ENCODE results near the gene ECI2. TPM values are rescaled to one million over a fixed set of nuclear protein-coding genes. Genes with fewer than 3 reads are reported as not detected.
"Not testable (repeated sequence)": the region's sequence is repeated elsewhere in the genome, so short reads cannot be mapped to it uniquely, and the experiment has no call there.

The ECI2 gene
- polyA plus RNA-seq, 1 of the 3 experiments (the other 2 are of a cell fraction), result 45.1 TPM

- no peaks in the 10 kb centered on the region for H3K9me2 ChIP-seq
- WGBS (ENCODE audit: low lambda C conversion rate), result 88% methylated on average over 7 of the region's 7 CpGs
- no peaks in the 10 kb centered on the region for H3K79me2 ChIP-seq (ENCODE audit: insufficient read depth)
- no peak overlapping the region for H3K4me2 ChIP-seq
- H4K20me1 ChIP-seq (ENCODE audit: insufficient read depth), result no peaks in the 10 kb centered on the region
- TF ChIP-seq MEF2A (IDR thresholded peaks at IDR 0.05; ENCODE audit: borderline replicate concordance, low read depth) (no peak), FOSL2 (IDR thresholded peaks at IDR 0.05; ENCODE audit: borderline replicate concordance, low read depth) (no peak), RFX5 (IDR thresholded peaks at IDR 0.05; ENCODE audit: low read length) (no peak), TEAD4 (IDR thresholded peaks at IDR 0.05; ENCODE audit: borderline replicate concordance, insufficient read depth) (no peak), TAF1 (IDR thresholded peaks at IDR 0.05; ENCODE audit: borderline replicate concordance, low read depth, low read length) (no peak), SIN3A (IDR thresholded peaks at IDR 0.05; ENCODE audit: borderline replicate concordance, low read depth, low read length) (no peak), RAD21 (IDR thresholded peaks at IDR 0.05; ENCODE audit: low read length) (no peak), CHD2 (IDR thresholded peaks at IDR 0.05; ENCODE audit: low read length, partially characterized antibody) (no peak), JUND (IDR thresholded peaks at IDR 0.05) (no peak), RCOR1 (IDR thresholded peaks at IDR 0.05; ENCODE audit: low read length) (no peak), RXRA (IDR thresholded peaks at IDR 0.05; ENCODE audit: borderline replicate concordance, low read depth) (no peak), FOXM1 (IDR thresholded peaks at IDR 0.05; ENCODE audit: low read depth) (no peak), ZBTB33 (IDR thresholded peaks at IDR 0.05; ENCODE audit: borderline replicate concordance, low read depth) (no peak)
- no peaks in the 10 kb centered on the region for H3K4me1 ChIP-seq (ENCODE audit: control insufficient read depth in 1 of 2, insufficient read depth in 2 of 2, low read depth in 1 of 2, low read length in 1 of 2)
- H3K36me3 ChIP-seq (replicated peaks in 1 of 2; ENCODE audit: control insufficient read depth in 1 of 2, insufficient read depth in 2 of 2, low read length in 1 of 2), result no peaks in the 10 kb centered on the region
- no peak overlapping the region for H3K4me3 ChIP-seq (ENCODE audit: low read depth in 2 of 2, low read length in 1 of 2)
- H3K27ac ChIP-seq (ENCODE audit: low read depth in 2 of 2, low read length in 1 of 2), result no peak overlapping the region
- H3K9ac ChIP-seq, result no peak overlapping the region
- CTCF ChIA-PET, result no interaction called here
- POLR2A ChIA-PET, result no interaction called here
- H2AFZ ChIP-seq (ENCODE audit: low read depth), result no peak overlapping the region
- H3F3A ChIP-seq (replicated peaks; ENCODE audit: insufficient read depth), result no peaks in the 10 kb centered on the region
- no peaks in the 10 kb centered on the region for H3K27me3 ChIP-seq (ENCODE audit: insufficient read depth)
- H3K9me3 ChIP-seq, result no peaks in the 10 kb centered on the region
- no peak for DNase-seq
Observed at GRCh38 chr6:4091941-4092340, 43.4 kb downstream of the ECI2 start.

- H3K4me2 ChIP-seq; H3K27me3 ChIP-seq (ENCODE audit: insufficient read depth); H3K4me1 ChIP-seq (ENCODE audit: control insufficient read depth in 1 of 2, insufficient read depth in 2 of 2, low read depth in 1 of 2, low read length in 1 of 2); H4K20me1 ChIP-seq (ENCODE audit: insufficient read depth); POLR2A ChIA-PET; H3K9ac ChIP-seq; H3K4me3 ChIP-seq (ENCODE audit: low read depth in 2 of 2, low read length in 1 of 2); H3K27ac ChIP-seq (ENCODE audit: low read depth in 2 of 2, low read length in 1 of 2); H2AFZ ChIP-seq (ENCODE audit: low read depth); H3K36me3 ChIP-seq (replicated peaks in 1 of 2; ENCODE audit: control insufficient read depth in 1 of 2, insufficient read depth in 2 of 2, low read length in 1 of 2); CTCF ChIA-PET; H3F3A ChIP-seq (replicated peaks; ENCODE audit: insufficient read depth); H3K9me3 ChIP-seq; H3K79me2 ChIP-seq (ENCODE audit: insufficient read depth); H3K9me2 ChIP-seq; DNase-seq: not testable (repeated sequence)
- 93% methylated on average over 3 of the region's 26 CpGs for WGBS (ENCODE audit: low lambda C conversion rate)
Observed at GRCh38 chr6:4090043-4090442, 45.3 kb downstream of the ECI2 start.
